ENCODE results near the gene HDAC4.

HDAC4 gene

GRCh38 chr2:239368906-239369552 is 31.8 kb downstream of the HDAC4 start:
- TF ChIP-seq GATA2 (IDR thresholded peaks at IDR 0.05; ENCODE audit: low read depth, low read length): no peak

- TF ChIP-seq GATA2 (IDR thresholded peaks at IDR 0.05; ENCODE audit: low read depth, low read length) (no peak), GATA3 (IDR thresholded peaks at IDR 0.05; ENCODE audit: low read depth, low read length) (no peak)
Measured at GRCh38 chr2:239368321-239368720, 32.5 kb downstream of the HDAC4 start.

- TF ChIP-seq GATA2 (IDR thresholded peaks at IDR 0.05; ENCODE audit: low read depth, low read length) (no peak), GATA3 (IDR thresholded peaks at IDR 0.05; ENCODE audit: low read depth, low read length) (no peak)
Measured at GRCh38 chr2:239366740-239367139, 34.1 kb downstream of the HDAC4 start.

GRCh38 chr2:239365782-239366435 is 34.9 kb downstream of the HDAC4 start:
- TF ChIP-seq GATA2 (IDR thresholded peaks at IDR 0.05; ENCODE audit: low read depth, low read length) (no peak), GATA3 (IDR thresholded peaks at IDR 0.05; ENCODE audit: low read depth, low read length) (no peak)

GRCh38 chr2:239365071-239365781 is 35.6 kb downstream of the HDAC4 start:
- TF ChIP-seq GATA2 (IDR thresholded peaks at IDR 0.05; ENCODE audit: low read depth, low read length) (no peak), GATA3 (IDR thresholded peaks at IDR 0.05; ENCODE audit: low read depth, low read length) (no peak)

GRCh38 chr2:239363946-239364637 is 36.7 kb downstream of the HDAC4 start:
- TF ChIP-seq GATA3 (IDR thresholded peaks at IDR 0.05; ENCODE audit: low read depth, low read length): no peak

- TF ChIP-seq GATA3 (IDR thresholded peaks at IDR 0.05; ENCODE audit: low read depth, low read length) (no peak), GATA2 (IDR thresholded peaks at IDR 0.05; ENCODE audit: low read depth, low read length) (no peak)
Measured at GRCh38 chr2:239362507-239362906, 38.3 kb downstream of the HDAC4 start.

GRCh38 chr2:239361311-239361642 is 39.5 kb downstream of the HDAC4 start:
- TF ChIP-seq GATA3 (IDR thresholded peaks at IDR 0.05; ENCODE audit: low read depth, low read length) (no peak), GATA2 (IDR thresholded peaks at IDR 0.05; ENCODE audit: low read depth, low read length) (no peak)

GRCh38 chr2:239360421-239361310 is 40.2 kb downstream of the HDAC4 start:
- TF ChIP-seq GATA2 (IDR thresholded peaks at IDR 0.05; ENCODE audit: low read depth, low read length): peak; percentile 76
- TF ChIP-seq GATA3 (IDR thresholded peaks at IDR 0.05; ENCODE audit: low read depth, low read length): no peak

- TF ChIP-seq GATA2 (IDR thresholded peaks at IDR 0.05; ENCODE audit: low read depth, low read length): no peak
Measured at GRCh38 chr2:239360008-239360407, 40.8 kb downstream of the HDAC4 start.

GRCh38 chr2:239359196-239359912 is 41.5 kb downstream of the HDAC4 start:
- TF ChIP-seq GATA3 (IDR thresholded peaks at IDR 0.05; ENCODE audit: low read depth, low read length) (no peak), GATA2 (IDR thresholded peaks at IDR 0.05; ENCODE audit: low read depth, low read length) (no peak)

GRCh38 chr2:239358062-239358754 is 42.6 kb downstream of the HDAC4 start:
- TF ChIP-seq GATA3 (IDR thresholded peaks at IDR 0.05; ENCODE audit: low read depth, low read length): no peak
- TF ChIP-seq GATA2 (IDR thresholded peaks at IDR 0.05; ENCODE audit: low read depth, low read length): no peak

- TF ChIP-seq GATA3 (IDR thresholded peaks at IDR 0.05; ENCODE audit: low read depth, low read length) (no peak), GATA2 (IDR thresholded peaks at IDR 0.05; ENCODE audit: low read depth, low read length) (no peak)
Measured at GRCh38 chr2:239355724-239356123, 45.1 kb downstream of the HDAC4 start.

All from SH-SY5Y (cell line).